T-helper 2 cell (primary cell): ENCODE results near the gene CELSR1.

Experiments
- DNase-seq, 5 experiments: peaks; one replicate each; pipeline versions ENCODE4 v3.0.0 to v3.0.0-alpha.2; 2012 to 2022

CELSR1 gene

DNA sequence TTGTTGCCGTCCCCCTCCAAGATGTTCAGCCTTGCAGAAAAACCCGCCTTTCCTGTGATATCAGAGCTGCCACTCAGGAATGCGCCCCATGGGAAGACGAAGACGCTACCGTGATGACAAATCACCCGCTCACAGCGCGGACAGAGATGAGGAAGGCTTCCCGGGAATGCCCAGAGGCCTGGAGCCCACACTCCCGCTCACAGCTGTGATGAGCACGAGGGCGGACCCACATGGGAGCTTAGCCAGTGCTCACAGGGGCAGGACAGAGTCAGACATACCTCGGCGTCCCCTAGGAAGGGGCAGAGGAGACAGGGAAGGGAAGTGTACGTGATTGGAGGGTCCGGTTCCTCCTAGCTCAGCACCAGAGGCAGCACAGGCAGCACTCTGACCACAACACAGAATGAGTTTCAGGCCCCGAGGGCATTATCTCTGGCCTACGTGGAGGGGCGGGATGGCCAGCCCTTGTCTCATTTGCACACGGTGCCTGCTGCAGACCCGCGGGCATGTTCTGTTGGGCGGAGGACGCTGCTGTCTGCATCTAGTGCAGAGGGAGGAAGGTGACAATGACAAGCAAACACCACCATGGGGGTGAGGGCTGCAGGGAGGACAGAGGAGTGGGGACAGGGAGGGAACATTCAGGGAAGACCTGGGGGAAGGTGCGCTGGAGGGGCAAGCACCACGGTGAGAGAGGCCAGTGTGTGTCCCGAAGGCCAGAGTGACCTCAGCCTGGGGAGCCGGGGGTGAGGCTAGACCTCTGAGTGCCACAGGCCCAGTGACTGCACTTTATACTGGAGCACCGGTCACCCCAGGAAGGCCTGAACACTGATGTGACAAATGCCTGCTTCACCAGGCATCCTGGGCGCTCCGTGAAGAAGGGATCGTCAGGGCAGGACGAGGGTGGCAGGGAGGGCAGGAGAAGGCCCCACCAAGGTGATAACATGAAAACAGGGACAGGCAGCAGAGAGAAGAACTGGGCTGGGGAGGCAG lies 79.6 kb downstream of the CELSR1 start:
- DNase-seq: no peak

DNA sequence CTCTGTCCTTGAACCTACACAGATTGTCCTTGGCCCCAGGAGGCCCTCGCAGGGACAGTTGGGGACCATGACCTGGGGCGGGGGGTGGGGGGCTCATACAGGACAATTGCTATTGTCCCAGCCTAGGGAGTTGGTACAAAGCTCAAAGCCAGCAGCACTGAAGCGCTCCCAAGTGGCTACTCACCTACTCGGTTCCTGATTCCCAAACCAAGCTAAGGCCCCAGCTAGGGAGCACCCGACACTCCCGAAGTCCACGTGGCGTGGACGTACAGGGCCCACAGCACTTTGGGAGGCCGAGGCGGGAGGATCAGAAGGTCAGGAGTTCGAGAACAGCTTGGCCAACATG lies 80.6 kb downstream of the CELSR1 start:
- DNase-seq: no peak

DNA sequence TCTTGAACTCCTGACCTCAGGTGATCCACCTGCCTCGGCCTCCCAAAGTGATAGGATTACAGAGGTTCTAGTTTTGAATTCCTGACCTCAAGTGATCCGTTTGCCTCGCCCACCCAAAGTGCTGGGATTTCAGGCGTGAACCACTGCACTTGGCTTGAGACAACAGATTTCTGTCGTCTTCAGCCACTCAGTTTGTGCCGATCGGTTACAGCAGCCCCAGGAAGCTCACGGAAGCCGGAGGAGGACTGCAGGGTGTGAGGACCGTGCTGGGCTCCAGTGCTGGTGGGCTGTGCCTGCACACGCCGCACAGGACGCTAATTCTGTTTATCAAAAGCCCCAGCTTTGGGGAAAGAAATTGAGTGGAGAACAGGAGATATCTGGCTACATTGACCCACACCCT lies 82.0 kb downstream of the CELSR1 start:
- DNase-seq: no peak

- no peak for DNase-seq
Observed at GRCh38 chr22:46454504-46455269, 82.7 kb downstream of the CELSR1 start.

DNA sequence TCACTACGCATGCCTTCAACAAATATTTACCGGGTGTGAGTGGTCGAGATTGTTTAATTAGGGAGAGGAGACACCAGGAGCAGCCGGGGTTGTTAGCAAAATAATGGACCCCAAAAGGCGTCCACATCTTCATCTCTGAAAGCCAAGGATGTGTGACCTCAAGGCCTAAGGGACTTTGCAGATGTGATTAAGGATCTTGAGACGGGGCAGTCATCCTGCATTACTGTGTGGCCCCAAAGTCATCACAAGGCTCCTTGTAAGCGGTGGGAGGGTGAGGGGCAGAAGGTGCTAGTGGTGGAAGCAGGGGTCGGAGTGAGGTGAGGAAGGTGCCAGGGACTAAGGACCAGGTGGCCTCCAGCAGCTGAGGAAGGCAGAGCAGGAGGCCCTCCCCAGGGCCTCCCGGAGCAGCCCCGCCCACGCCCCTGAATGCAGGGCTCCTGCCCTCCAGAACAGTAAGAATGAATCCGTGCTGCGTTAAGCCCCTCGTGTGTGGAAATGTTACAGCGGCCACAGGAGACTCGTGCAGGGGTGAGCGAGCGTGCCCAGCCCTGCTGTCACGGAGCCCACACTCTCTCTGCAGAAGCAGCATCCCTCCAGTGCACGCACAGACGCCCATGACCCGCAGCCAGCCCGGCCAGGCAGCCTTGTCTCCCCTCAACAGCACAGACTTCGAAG lies 83.5 kb downstream of the CELSR1 start:
- DNase-seq: no peak

DNA sequence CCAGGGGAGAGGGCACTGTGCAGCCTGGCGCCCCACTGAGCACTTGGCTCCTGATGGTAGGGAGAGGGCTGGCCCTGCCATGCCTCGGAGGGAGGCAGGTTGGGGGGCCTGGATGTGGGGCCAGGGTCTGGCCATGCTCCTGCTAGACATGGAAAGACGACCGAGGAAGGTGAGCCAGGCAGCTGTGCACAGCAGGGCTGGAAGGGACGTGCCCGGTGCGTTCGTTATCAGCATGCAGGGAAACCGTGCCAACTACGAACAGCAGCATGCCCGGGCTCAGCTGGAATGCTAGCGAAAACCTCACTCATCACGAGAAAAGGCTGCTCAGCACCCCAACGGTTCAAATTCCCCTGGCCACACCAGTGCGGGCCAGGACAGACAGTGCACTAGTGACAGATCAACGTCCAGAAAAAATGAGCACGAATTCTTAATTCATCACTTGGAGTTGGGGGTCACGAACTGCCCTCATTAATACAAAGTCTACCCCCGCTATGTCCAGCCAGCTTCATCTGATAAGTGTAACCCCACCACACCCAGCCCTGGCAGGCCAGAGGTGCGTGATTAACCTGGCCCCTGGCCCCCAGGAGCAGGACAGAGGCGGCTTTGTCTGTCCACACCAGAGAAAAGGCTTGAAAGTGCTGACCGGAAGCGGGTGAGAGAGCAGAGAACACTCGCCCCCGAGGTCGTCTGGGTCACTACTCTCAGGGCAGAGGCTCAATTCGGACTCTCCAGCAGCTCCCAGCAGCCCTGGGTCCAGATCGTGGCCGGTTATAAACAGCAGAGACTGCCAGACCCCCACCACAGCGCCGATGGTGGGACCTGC lies 84.2 kb downstream of the CELSR1 start:
- no peak for DNase-seq

DNA sequence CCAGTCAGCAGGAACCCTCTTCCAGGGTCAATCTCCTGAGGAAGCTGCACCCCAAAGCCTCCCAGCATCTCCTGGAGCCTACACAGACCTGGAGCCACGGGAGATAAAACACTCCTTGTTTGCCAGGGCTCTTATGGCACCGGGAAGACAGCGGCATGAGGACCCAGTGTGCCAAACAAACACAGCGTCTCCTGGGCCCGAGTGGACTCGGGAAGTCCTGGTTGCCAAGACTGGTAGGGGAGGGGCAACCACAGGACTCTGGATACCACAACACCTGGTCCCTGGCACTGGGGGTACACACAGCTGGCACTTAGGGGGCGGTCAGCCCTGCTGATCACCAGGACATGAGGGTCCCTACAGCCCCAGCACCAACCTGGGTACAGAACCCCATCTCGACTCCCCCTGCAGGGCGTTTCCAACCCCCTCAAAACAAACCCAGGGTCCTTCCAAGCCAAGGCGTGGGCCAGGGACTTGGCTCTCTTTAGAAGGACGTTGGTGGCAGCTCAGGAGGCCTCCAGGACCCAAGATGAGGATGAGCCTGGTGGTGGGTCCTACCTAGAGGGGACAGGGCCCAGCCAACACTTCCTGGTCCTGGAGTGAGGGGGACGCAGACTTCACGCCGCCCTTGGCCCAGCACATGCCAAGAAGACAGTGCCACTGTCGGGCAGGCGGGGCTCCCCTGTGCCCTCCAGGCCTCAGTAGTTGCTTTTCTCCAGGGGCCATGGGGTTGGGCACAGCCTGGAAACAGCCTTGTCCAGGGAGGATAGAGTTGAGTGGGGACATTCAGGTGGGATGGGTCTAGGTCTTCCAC lies 85.0 kb downstream of the CELSR1 start:
- no peak for DNase-seq

- no peak for DNase-seq
Observed at GRCh38 chr22:46451741-46452140, 85.7 kb downstream of the CELSR1 start.

DNA sequence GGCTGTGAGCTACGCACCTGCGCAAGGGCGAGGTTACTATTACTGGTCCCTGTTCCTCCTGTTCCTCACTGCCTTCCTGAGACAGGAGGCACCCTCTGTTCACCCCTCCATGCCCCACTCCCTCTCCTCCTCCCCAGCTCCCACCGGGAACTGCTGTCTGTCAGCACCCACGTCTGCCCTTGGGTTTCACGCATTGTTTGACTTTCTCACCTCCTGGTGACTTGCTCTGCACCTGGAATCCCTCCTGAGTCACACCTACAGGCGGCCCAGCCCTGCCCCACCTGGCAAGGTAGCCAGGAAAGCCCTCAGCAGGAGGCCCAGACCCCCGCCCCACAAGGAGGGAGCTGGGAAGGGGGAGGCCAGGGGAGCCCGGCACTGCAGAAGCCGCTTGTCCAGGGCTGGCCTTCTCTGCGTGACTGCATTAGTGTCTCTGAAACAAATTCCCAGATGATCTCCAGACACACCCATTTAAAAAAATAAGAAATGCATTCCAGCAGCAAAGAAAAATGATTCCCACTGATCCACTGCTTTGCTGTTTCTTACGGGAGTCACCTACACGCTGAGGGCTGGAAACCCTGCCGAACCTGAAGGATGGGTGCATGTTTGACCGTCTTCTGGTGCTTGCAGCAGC lies 86.4 kb downstream of the CELSR1 start:
- DNase-seq: no peak

DNA sequence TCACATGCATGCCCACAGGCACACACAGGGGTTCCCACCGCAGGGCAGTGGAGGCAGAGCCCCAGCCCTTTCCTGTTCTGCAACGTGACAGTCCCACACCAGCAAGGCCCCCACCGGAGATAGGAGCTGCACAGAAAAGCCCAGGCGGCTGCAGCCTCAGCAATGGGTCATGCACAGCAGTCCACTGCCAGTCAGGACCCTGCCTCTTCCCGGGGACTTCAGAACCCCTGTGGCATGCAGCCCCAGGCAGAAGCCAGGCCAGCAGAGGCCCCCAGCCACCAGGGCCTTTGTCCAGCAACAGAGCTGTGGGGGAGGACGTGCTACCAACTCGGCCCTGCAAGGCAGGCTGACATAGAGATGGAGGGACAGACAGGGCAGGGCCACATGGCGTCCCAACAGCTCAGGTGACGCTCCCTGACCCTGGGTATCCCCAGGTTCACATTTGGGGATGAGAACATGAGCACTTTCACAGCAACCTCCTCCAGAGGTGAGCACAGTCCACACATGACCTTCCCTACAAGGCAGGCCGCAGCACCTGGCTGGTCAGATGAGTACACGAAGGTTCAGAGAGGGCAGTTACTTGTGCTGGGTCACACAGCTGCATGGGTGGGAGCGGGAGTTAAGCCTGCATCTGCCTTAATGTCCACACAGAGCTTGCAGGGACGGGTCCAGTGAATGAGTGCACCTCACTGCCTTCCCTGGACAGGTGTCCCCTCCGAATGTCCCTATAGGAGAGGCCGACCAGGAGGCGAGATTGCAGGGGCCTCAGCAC lies 87.3 kb downstream of the CELSR1 start:
- no peak for DNase-seq

DNA sequence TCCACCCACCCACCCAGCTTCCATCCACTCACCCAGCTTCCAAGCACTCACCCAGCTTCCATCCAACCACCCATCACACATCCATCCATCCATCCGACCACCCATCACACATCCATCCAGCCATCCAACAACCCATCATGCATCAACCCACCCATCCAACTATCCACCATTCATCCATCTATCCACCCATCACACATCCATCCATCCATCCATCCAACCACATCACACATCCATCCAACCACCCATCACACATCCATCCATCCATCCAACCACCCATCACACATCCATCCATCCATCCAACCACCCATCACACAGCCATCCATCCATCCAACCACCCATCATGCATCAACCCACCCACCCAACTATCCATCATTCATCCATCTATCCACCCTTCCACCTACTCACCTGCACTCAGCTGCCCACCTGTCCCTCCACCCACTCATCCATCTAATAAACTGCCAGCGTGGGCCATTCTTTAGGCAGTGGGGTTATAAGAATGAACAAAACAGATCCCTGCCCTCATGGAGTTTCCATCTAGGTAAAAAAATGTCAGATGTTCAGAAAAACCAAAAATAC lies 88.2 kb downstream of the CELSR1 start:
- no peak for DNase-seq

DNA sequence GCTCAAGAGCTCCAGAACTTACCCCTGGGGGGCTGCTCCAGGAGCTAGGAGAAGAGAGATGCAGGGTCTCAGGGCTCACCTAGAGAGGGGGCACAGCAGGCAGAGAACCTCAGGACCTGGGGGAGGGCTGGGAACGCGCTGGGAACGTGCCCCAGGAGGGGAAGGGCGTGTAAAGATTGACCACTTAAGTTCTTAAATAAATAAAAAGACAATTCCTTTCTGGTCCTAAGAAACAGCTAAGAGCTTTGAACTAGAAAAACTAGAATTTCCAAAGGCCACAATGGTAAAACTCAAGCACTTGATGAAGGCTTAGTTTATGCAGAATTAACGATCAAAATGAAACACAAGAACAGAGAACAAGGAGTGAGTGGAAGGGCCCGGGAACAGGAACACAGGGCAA lies 89.1 kb downstream of the CELSR1 start:
- DNase-seq: no peak

GRCh38 chr22:46447906-46448305 lies 89.5 kb downstream of the CELSR1 start:
- DNase-seq: no peak

DNA sequence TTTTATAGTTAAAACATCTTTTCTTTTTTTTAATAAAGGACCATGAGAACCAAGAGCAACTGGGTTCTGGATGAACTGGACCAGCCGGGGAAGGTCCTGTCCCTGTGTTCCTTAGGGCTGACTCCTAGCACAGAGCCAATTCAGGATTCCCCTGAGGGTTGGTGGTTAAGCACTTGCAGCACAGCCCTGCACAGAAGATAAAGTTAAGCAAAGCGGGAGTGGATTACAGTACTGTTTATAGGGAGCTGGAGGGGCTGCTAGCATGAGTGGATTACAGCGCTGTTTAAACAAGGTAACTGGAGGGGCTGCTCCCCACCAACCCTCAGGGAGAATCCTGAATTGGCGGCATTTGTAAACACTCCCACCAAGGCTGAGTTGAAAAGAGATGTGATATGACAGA lies 90.6 kb downstream of the CELSR1 start:
- DNase-seq: no peak

DNA sequence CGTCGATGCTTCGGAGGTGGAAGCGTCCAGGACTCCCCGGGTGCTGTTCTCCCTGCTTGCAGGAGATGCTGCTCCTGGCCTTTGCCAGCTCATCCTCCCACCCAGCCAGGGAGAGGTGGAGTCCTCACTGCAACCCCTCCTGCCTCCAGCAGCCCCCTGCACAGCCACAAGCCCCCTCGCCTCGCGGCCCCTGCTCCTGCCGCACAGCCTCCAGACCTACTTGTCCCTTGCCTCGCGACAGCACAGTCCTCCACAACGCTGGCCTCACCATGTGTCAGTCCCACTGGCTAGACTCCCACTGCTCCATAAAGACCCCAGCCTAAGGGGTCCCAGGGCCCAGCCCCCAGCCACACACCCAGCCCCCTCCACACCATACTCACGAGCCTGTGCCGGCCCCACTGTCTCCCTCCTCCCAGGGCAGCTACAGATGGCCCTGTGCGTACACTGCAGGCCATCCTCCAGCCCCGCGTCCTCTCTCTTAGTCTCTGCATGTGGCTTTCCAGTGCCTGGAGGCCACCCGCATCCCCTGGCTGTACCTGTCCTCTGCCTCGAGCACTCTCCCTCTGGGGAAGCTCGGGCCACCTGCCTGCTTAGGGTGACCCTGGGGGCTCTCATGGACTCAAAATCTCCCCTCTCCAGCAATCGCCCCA lies 91.5 kb downstream of the CELSR1 start:
- no peak for DNase-seq

GRCh38 chr22:46444390-46444854 lies 93.0 kb downstream of the CELSR1 start:
- DNase-seq: no peak

GRCh38 chr22:46443850-46444389 lies 93.5 kb downstream of the CELSR1 start:
- no peak for DNase-seq

- no peak for DNase-seq
Observed at GRCh38 chr22:46442217-46442853, 95.1 kb downstream of the CELSR1 start.
